A549 (cell line): ENCODE results near the gene NXN.

Source experiments
- CHD2 ChIP-seq: fragments of 150-350 bp; IDR thresholded peaks from 2 replicates; pipeline ENCODE4 v1.6.1; 2014; ENCODE audit warnings: low read length; ENCODE audit not compliant: partially characterized antibody
- CHD4 ChIP-seq: fragments of 200-600 bp; sonication (generic); IDR thresholded peaks from 2 replicates; pipeline ENCODE4 v1.6.1; 2016; ENCODE audit warnings: antibody characterized with exemption, mild to moderate bottlenecking, borderline replicate concordance
- EP300 ChIP-seq, 2 experiments: fragments of >200 bp; sonication (Bioruptor Twin); formaldehyde crosslinking; IDR thresholded peaks; 2 replicates in 1 of 2; 3 replicates in 1 of 2; pipeline ENCODE4 v1.6.1; 2016 to 2017
- GATA3 ChIP-seq: IDR thresholded peaks from 2 replicates; pipeline ENCODE4 v1.6.1; 2012; ENCODE audit warnings: borderline replicate concordance
- KDM5A ChIP-seq: fragments of 200-600 bp; sonication (generic); IDR thresholded peaks from 2 replicates; pipeline ENCODE4 v1.6.1; 2016; ENCODE audit warnings: antibody characterized with exemption, mild to moderate bottlenecking
- MAFK ChIP-seq: fragments of 450-650 bp; IDR thresholded peaks from 2 replicates; pipeline ENCODE4 v1.6.1; 2014; ENCODE audit not compliant: partially characterized antibody
- TF ChIP-seq, protein P1 (sequence below): fragments of >200 bp; sonication (Bioruptor Twin); formaldehyde crosslinking; IDR thresholded peaks from 3 replicates; pipeline ENCODE4 v1.5.1; 2016
- TF ChIP-seq, protein P2 (sequence below): IDR thresholded peaks from 2 replicates; pipeline ENCODE4 v1.6.1; 2012
- TF ChIP-seq, protein P3 (sequence below): fragments of >200 bp; sonication (Bioruptor Twin); formaldehyde crosslinking; IDR thresholded peaks from 3 replicates; pipeline ENCODE4 v1.6.1; 2016

DNA sequence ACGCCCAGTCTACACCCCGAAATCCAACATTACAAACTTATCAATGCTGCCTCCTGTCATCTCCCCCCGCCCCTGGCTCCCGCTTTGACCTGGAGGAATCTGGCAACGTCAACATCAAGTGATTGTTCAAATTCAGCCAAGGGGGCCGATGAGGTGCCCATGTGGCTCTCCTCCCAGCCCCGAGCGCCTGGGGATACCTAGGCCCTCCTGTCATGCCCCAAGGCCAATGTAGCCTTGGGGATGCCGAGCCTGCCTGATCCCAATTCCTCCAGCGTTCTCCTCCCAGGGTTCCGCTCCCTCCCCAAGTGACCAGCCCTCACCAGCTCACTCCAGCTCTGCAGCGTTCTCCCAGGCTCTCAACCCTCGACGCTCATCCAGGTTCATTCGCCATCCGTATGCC is 59.4 kb downstream of the NXN start:
- TF ChIP-seq, protein P1, sequence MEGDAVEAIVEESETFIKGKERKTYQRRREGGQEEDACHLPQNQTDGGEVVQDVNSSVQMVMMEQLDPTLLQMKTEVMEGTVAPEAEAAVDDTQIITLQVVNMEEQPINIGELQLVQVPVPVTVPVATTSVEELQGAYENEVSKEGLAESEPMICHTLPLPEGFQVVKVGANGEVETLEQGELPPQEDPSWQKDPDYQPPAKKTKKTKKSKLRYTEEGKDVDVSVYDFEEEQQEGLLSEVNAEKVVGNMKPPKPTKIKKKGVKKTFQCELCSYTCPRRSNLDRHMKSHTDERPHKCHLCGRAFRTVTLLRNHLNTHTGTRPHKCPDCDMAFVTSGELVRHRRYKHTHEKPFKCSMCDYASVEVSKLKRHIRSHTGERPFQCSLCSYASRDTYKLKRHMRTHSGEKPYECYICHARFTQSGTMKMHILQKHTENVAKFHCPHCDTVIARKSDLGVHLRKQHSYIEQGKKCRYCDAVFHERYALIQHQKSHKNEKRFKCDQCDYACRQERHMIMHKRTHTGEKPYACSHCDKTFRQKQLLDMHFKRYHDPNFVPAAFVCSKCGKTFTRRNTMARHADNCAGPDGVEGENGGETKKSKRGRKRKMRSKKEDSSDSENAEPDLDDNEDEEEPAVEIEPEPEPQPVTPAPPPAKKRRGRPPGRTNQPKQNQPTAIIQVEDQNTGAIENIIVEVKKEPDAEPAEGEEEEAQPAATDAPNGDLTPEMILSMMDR: no peak
- TF ChIP-seq CHD4 (no peak), CHD2 (no peak), EP300 (IDR thresholded peaks at IDR 0.05) (no peak), GATA3 (no peak), KDM5A (no peak), MAFK (no peak)
- TF ChIP-seq, protein P2, sequence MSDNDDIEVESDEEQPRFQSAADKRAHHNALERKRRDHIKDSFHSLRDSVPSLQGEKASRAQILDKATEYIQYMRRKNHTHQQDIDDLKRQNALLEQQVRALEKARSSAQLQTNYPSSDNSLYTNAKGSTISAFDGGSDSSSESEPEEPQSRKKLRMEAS: no peak
- TF ChIP-seq, protein P3, sequence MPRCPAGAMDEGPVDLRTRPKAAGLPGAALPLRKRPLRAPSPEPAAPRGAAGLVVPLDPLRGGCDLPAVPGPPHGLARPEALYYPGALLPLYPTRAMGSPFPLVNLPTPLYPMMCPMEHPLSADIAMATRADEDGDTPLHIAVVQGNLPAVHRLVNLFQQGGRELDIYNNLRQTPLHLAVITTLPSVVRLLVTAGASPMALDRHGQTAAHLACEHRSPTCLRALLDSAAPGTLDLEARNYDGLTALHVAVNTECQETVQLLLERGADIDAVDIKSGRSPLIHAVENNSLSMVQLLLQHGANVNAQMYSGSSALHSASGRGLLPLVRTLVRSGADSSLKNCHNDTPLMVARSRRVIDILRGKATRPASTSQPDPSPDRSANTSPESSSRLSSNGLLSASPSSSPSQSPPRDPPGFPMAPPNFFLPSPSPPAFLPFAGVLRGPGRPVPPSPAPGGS: no peak
